Suprapubic skin (tissue), 4 donors: Measurements from ENCODE around the gene LPIN1.

Experiments
- EP300 ChIP-seq: sonication (generic); formaldehyde crosslinking; IDR thresholded peaks from one replicate; pipeline ENCODE4 v1.6.1; 2017; ENCODE audit warnings: antibody characterized with exemption
- POLR2A ChIP-seq, 2 donors: fragments of 450-650 bp; IDR thresholded peaks; one replicate each; pipeline ENCODE4 v1.6.1; 2017; ENCODE audit warnings: antibody characterized with exemption in 2 of 2, mild to moderate bottlenecking in 2 of 2, moderate library complexity in 2 of 2
- POLR2AphosphoS5 ChIP-seq, 3 donors: sonication (generic); formaldehyde crosslinking; IDR thresholded peaks; one replicate each; pipeline ENCODE4 v1.6.1; 2017; ENCODE audit warnings: antibody characterized with exemption in 3 of 3
- TF ChIP-seq, protein P1 (sequence below), 2 donors: fragments of 200-600 bp in 1 of 2; fragments of 450-650 bp in 1 of 2; sonication (generic) in 1 of 2; IDR thresholded peaks; one replicate each; pipeline ENCODE4 v1.5.1; 2016 to 2019; ENCODE audit warnings: antibody characterized with exemption in 2 of 2, mild to moderate bottlenecking in 1 of 2, moderate library complexity in 1 of 2

DNA sequence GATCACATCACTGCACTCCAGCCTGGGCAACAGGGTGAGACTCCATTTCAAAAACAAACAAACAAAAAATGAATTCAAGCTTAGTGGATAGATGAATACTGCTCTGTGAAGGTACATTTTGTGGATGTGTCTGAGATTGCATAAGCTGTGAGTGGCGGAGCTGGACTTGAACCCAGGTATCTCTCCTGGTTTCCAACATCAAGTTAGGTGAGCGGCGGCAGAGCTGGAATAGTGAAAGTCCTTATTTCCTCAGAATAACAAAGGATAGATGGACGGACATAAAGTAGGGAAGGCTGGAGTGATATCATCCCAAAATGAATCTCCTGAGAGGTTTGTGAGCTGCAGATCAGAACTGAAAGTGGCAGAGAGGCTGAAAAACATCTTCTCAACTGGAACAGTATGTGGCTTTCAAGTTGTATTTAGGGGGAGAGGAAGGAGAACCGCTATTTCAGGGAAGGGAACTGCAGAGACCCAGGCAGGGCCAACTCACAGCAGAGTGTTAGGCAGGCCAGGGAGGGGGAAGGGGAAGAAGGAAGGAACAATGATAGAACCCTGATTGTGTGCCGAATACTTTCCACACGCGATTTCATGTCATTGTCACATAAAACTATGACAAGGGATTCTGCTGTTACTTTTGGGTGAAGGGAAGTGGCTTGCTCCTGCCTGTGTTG, 106.2 kb downstream of the LPIN1 start:
- TF ChIP-seq, protein P1, sequence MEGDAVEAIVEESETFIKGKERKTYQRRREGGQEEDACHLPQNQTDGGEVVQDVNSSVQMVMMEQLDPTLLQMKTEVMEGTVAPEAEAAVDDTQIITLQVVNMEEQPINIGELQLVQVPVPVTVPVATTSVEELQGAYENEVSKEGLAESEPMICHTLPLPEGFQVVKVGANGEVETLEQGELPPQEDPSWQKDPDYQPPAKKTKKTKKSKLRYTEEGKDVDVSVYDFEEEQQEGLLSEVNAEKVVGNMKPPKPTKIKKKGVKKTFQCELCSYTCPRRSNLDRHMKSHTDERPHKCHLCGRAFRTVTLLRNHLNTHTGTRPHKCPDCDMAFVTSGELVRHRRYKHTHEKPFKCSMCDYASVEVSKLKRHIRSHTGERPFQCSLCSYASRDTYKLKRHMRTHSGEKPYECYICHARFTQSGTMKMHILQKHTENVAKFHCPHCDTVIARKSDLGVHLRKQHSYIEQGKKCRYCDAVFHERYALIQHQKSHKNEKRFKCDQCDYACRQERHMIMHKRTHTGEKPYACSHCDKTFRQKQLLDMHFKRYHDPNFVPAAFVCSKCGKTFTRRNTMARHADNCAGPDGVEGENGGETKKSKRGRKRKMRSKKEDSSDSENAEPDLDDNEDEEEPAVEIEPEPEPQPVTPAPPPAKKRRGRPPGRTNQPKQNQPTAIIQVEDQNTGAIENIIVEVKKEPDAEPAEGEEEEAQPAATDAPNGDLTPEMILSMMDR (IDR thresholded peaks at IDR 0.05) = no peak
- TF ChIP-seq POLR2AphosphoS5 (IDR thresholded peaks at IDR 0.05) = no peak
- TF ChIP-seq POLR2A (IDR thresholded peaks at IDR 0.05) = no peak
- no peak for TF ChIP-seq EP300
